SK-N-SH (cell line): ENCODE data around the gene TOR4A.

ENCODE experiments used
- CTCF ChIP-seq: fragments of 200-600 bp; sonication (generic); IDR thresholded peaks from 2 replicates; pipeline ENCODE4 v1.6.1; 2017; ENCODE audit warnings: antibody characterized with exemption, mild to moderate bottlenecking, moderate library complexity
- EP300 ChIP-seq, 2 experiments: IDR thresholded peaks; 2 replicates each; pipeline versions ENCODE4 v1.4.0 to v1.6.1; 2012; ENCODE audit warnings: borderline replicate concordance in 1 of 2, low read depth in 1 of 2, low read length in 1 of 2
- JUND ChIP-seq: IDR thresholded peaks from 2 replicates; pipeline ENCODE4 v1.4.0; 2012
- POLR2AphosphoS5 ChIP-seq: IDR thresholded peaks from 2 replicates; pipeline ENCODE4 v1.6.1; 2012; ENCODE audit warnings: low read depth, low read length
- RAD21 ChIP-seq: IDR thresholded peaks from 2 replicates; pipeline ENCODE4 v1.6.1; 2012; ENCODE audit warnings: mild to moderate bottlenecking, low read length
- SIN3A ChIP-seq: IDR thresholded peaks from 2 replicates; pipeline ENCODE4 v1.6.1; 2012; ENCODE audit warnings: low read depth, mild to moderate bottlenecking, low read length, moderate library complexity, borderline replicate concordance
- TAF1 ChIP-seq: IDR thresholded peaks from 2 replicates; pipeline ENCODE4 v1.6.1; 2012; ENCODE audit warnings: low read depth, mild to moderate bottlenecking, low read length, moderate library complexity, borderline replicate concordance
- TCF12 ChIP-seq: IDR thresholded peaks from 2 replicates; pipeline ENCODE4 v1.4.0; 2012
- YY1 ChIP-seq: IDR thresholded peaks from 2 replicates; pipeline ENCODE4 v1.4.0; 2012; ENCODE audit warnings: low read depth, mild to moderate bottlenecking
- TF ChIP-seq, protein P1 (sequence below): IDR thresholded peaks from 2 replicates; pipeline ENCODE4 v1.4.0; 2012; ENCODE audit warnings: low read depth

- TF ChIP-seq CTCF: no peak
- TF ChIP-seq POLR2AphosphoS5: no peak
- TF ChIP-seq EP300 (IDR thresholded peaks at IDR 0.05; ENCODE audit: borderline replicate concordance in 1 of 2, low read depth in 1 of 2, low read length in 1 of 2): no peak
- TF ChIP-seq SIN3A: no peak
- no peak for TF ChIP-seq TCF12
- no peak for TF ChIP-seq YY1
- no peak for TF ChIP-seq JUND
- TF ChIP-seq, protein P1, sequence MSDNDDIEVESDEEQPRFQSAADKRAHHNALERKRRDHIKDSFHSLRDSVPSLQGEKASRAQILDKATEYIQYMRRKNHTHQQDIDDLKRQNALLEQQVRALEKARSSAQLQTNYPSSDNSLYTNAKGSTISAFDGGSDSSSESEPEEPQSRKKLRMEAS: no peak
- TF ChIP-seq TAF1: no peak
- no peak for TF ChIP-seq RAD21
These were observed 25.8 kb downstream of the TOR4A start for GRCh38 chr9:137303151-137303892.
